Measurements from ENCODE around the gene CGB2. TPM values are rescaled to one million over a fixed set of nuclear protein-coding genes. Genes with fewer than 3 reads are reported as not detected.

Gene CGB2
- total RNA-seq, 1 experiment from 2014 or later, result 0.77 TPM

DNA sequence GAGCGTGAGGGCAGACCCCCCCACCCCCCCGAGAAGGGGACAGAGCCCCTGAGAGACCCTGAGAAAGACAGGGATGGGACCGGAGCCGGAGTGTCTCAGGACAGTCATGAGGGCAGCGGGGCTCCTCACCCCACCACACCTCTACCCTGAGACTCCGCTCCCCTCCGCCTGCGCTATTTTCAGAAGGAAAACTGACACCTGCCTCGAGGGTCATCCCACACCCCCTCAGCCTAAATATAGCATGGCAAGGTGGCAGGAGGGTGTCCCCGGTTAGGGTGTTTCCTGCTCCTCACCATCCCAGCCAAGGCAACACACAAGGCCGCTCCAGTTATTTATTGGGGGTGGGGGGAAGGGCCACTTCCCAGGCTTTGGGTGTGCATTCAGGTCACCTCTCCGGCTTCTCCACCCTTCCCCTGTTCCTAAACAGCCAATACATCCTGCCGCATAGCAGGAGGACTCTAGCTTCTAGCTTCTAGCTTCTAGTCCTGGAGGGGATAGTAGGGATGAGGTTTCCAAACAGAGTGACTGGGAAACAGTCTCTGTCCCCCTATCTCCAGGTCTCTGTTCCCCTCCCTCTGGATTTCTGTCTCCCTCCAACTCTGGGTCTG lies 34.3 kb downstream of the CGB2 start:
- no CpG with 5 or more reads among the region's 13 CpGs for WGBS (ENCODE audit: extremely low coverage, insufficient read length, low lambda C conversion rate)
- H2BK12ac ChIP-seq (ENCODE audit: insufficient read length, low read depth, low read length), result no peak overlapping the region
- Mint-ChIP-seq H3K27me3 (ENCODE audit: low read depth) (peaks cover 77% of the 10 kb centered on the region), H3K9me3 (peaks cover 7 to 14% of the 10 kb centered on the region in 2 experiments; a peak in 4 of 5 replicates), H3K4me1 (peaks cover 29 to 44% of the 10 kb centered on the region in 2 experiments), H3K4me3 (peak overlapping the region; percentile 19 to 39; a peak in 3 of 5 replicates), H3K27ac (no peak overlapping the region), H3K36me3 (ENCODE audit: insufficient read depth in 1 of 3, low read depth in 3 of 3) (peaks cover 0 to 4% (median 3%) of the 10 kb centered on the region in 3 experiments; a peak in 3 of 7 replicates)
- H3K23me2 ChIP-seq (ENCODE audit: insufficient read length, low read depth, low read length, poor library complexity, severe bottlenecking), result peaks cover 3% of the 10 kb centered on the region
- no peak overlapping the region for H2BK15ac ChIP-seq (ENCODE audit: low read depth, low read length)
- H4K5ac ChIP-seq (ENCODE audit: insufficient read length, low read depth, low read length), result no peak overlapping the region
- no peaks in the 10 kb centered on the region for H4K20me1 ChIP-seq (ENCODE audit: control insufficient read depth, insufficient read depth, insufficient read length)
- H3K9ac ChIP-seq (ENCODE audit: extremely low read depth, insufficient read length, low read length), result no peak overlapping the region
- H4K8ac ChIP-seq (replicated peaks; ENCODE audit: insufficient read length, low read depth, low read length), result no peak overlapping the region
- H3K9me3 ChIP-seq (ENCODE audit: control insufficient read depth, low read depth, low read length), result no peaks in the 10 kb centered on the region
- H4K91ac ChIP-seq (ENCODE audit: insufficient read length, low read depth, low read length), result no peak overlapping the region
- no peaks in the 10 kb centered on the region for H3K79me1 ChIP-seq (ENCODE audit: insufficient read depth, low read depth, low read length, poor library complexity, severe bottlenecking)
- H3K27ac ChIP-seq (ENCODE audit: insufficient read length, low read depth, low read length), result no peak overlapping the region
- H3K4me1 ChIP-seq (ENCODE audit: insufficient read depth, low read length), result peaks cover 2% of the 10 kb centered on the region; the same call in 1 of the 2 replicates
- no peak overlapping the region for H2AK5ac ChIP-seq (ENCODE audit: insufficient read length, low read length)
- no peak overlapping the region for H3K18ac ChIP-seq (ENCODE audit: insufficient read length, low read depth, low read length)
- H2BK5ac ChIP-seq (ENCODE audit: insufficient read length, low read length), result no peak overlapping the region
- H3K27me3 ChIP-seq (ENCODE audit: insufficient read depth, low read length), result peaks cover 33% of the 10 kb centered on the region; the same call in 1 of the 2 replicates
- no peaks in the 10 kb centered on the region for H3K79me2 ChIP-seq (ENCODE audit: insufficient read depth, low read length)
- TF ChIP-seq, protein P1, sequence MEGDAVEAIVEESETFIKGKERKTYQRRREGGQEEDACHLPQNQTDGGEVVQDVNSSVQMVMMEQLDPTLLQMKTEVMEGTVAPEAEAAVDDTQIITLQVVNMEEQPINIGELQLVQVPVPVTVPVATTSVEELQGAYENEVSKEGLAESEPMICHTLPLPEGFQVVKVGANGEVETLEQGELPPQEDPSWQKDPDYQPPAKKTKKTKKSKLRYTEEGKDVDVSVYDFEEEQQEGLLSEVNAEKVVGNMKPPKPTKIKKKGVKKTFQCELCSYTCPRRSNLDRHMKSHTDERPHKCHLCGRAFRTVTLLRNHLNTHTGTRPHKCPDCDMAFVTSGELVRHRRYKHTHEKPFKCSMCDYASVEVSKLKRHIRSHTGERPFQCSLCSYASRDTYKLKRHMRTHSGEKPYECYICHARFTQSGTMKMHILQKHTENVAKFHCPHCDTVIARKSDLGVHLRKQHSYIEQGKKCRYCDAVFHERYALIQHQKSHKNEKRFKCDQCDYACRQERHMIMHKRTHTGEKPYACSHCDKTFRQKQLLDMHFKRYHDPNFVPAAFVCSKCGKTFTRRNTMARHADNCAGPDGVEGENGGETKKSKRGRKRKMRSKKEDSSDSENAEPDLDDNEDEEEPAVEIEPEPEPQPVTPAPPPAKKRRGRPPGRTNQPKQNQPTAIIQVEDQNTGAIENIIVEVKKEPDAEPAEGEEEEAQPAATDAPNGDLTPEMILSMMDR (conservative IDR thresholded peaks at IDR 0.05), result no peak
- no peak overlapping the region for H3K56ac ChIP-seq (ENCODE audit: insufficient read length, low read depth, low read length)
- no peak overlapping the region for H3K14ac ChIP-seq (ENCODE audit: insufficient read depth, low read length)
- H2AFZ ChIP-seq (ENCODE audit: low read length), result no peak overlapping the region
- H2BK120ac ChIP-seq (ENCODE audit: low read depth, low read length, poor library complexity, severe bottlenecking), result no peak overlapping the region
- no peak overlapping the region for H3K4ac ChIP-seq (ENCODE audit: low read depth, low read length)
- H2BK20ac ChIP-seq (ENCODE audit: low read depth, low read length, poor library complexity, severe bottlenecking), result no peak overlapping the region
- DNase-seq, result no peak
- H3K4me2 ChIP-seq (ENCODE audit: insufficient read depth, insufficient read length, low read length), result peak overlapping the region; percentile 62
- no peak overlapping the region for H3K23ac ChIP-seq (ENCODE audit: insufficient read length, low read depth, low read length)
- H3T11ph ChIP-seq (ENCODE audit: low read length), result no peak overlapping the region

All from H9 (cell line).